ENCODE measurements around the gene CADPS2.

DNA sequence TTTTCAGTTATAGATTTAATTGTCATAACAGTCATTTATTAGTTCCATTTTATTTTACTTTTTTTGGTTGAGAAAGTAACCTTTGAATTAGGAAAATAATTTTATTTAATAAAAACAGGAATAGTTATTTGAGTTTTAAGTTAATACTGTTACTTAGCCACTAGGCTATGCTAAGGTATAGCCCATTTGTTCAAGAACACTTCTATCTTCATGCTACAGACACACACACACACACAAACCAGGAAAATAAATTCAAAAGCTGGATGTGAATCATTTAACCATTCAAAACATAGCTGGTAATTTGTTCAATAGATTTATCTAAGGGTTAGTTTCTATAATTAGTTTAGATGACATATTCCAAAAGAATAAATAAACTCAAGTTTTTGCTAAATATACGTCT is 335.7 kb downstream of the CADPS2 start:
- TF ChIP-seq ZFP30 (CRISPR knock-in tag; IDR thresholded peaks at IDR 0.05) (no peak), RARB (CRISPR knock-in tag; IDR thresholded peaks at IDR 0.05) (no peak), SNAI2 (CRISPR knock-in tag; IDR thresholded peaks at IDR 0.05) (no peak), BACH2 (CRISPR knock-in tag; IDR thresholded peaks at IDR 0.05; ENCODE audit: borderline replicate concordance) (no peak), ZNF8 (CRISPR knock-in tag; IDR thresholded peaks at IDR 0.05) (no peak), ARNTL (CRISPR knock-in tag; IDR thresholded peaks at IDR 0.05; ENCODE audit: borderline replicate concordance, low read depth) (no peak), PPARA (CRISPR knock-in tag; IDR thresholded peaks at IDR 0.05; ENCODE audit: borderline replicate concordance) (no peak), ESRRG (CRISPR knock-in tag; IDR thresholded peaks at IDR 0.05) (no peak), TCF4 (CRISPR knock-in tag; IDR thresholded peaks at IDR 0.05; ENCODE audit: borderline replicate concordance) (no peak)
- TF ChIP-seq, protein P1, sequence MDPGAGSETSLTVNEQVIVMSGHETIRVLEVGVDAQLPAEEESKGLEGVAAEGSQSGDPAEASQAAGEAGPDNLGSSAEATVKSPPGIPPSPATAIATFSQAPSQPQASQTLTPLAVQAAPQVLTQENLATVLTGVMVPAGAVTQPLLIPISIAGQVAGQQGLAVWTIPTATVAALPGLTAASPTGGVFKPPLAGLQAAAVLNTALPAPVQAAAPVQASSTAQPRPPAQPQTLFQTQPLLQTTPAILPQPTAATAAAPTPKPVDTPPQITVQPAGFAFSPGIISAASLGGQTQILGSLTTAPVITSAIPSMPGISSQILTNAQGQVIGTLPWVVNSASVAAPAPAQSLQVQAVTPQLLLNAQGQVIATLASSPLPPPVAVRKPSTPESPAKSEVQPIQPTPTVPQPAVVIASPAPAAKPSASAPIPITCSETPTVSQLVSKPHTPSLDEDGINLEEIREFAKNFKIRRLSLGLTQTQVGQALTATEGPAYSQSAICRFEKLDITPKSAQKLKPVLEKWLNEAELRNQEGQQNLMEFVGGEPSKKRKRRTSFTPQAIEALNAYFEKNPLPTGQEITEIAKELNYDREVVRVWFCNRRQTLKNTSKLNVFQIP (CRISPR knock-in tag; IDR thresholded peaks at IDR 0.05; ENCODE audit: borderline replicate concordance, low read depth): no peak
- TF ChIP-seq, protein P2, sequence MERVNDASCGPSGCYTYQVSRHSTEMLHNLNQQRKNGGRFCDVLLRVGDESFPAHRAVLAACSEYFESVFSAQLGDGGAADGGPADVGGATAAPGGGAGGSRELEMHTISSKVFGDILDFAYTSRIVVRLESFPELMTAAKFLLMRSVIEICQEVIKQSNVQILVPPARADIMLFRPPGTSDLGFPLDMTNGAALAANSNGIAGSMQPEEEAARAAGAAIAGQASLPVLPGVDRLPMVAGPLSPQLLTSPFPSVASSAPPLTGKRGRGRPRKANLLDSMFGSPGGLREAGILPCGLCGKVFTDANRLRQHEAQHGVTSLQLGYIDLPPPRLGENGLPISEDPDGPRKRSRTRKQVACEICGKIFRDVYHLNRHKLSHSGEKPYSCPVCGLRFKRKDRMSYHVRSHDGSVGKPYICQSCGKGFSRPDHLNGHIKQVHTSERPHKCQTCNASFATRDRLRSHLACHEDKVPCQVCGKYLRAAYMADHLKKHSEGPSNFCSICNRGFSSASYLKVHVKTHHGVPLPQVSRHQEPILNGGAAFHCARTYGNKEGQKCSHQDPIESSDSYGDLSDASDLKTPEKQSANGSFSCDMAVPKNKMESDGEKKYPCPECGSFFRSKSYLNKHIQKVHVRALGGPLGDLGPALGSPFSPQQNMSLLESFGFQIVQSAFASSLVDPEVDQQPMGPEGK (CRISPR knock-in tag; IDR thresholded peaks at IDR 0.05; ENCODE audit: borderline replicate concordance): no peak
- TF ChIP-seq, protein P3, sequence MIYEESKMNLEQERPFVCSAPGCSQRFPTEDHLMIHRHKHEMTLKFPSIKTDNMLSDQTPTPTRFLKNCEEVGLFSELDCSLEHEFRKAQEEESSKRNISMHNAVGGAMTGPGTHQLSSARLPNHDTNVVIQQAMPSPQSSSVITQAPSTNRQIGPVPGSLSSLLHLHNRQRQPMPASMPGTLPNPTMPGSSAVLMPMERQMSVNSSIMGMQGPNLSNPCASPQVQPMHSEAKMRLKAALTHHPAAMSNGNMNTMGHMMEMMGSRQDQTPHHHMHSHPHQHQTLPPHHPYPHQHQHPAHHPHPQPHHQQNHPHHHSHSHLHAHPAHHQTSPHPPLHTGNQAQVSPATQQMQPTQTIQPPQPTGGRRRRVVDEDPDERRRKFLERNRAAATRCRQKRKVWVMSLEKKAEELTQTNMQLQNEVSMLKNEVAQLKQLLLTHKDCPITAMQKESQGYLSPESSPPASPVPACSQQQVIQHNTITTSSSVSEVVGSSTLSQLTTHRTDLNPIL (CRISPR knock-in tag; IDR thresholded peaks at IDR 0.05; ENCODE audit: low read depth): no peak
- TF ChIP-seq, protein P4, sequence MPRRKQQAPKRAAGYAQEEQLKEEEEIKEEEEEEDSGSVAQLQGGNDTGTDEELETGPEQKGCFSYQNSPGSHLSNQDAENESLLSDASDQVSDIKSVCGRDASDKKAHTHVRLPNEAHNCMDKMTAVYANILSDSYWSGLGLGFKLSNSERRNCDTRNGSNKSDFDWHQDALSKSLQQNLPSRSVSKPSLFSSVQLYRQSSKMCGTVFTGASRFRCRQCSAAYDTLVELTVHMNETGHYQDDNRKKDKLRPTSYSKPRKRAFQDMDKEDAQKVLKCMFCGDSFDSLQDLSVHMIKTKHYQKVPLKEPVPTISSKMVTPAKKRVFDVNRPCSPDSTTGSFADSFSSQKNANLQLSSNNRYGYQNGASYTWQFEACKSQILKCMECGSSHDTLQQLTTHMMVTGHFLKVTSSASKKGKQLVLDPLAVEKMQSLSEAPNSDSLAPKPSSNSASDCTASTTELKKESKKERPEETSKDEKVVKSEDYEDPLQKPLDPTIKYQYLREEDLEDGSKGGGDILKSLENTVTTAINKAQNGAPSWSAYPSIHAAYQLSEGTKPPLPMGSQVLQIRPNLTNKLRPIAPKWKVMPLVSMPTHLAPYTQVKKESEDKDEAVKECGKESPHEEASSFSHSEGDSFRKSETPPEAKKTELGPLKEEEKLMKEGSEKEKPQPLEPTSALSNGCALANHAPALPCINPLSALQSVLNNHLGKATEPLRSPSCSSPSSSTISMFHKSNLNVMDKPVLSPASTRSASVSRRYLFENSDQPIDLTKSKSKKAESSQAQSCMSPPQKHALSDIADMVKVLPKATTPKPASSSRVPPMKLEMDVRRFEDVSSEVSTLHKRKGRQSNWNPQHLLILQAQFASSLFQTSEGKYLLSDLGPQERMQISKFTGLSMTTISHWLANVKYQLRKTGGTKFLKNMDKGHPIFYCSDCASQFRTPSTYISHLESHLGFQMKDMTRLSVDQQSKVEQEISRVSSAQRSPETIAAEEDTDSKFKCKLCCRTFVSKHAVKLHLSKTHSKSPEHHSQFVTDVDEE (CRISPR knock-in tag; IDR thresholded peaks at IDR 0.05): no peak

All from SK-N-SH treated with all-trans-retinoic acid at 6 μM for 48 hours (cell line).